ENCODE data around the gene MUC4. TPM values are rescaled to one million over a fixed set of nuclear protein-coding genes. Genes with fewer than 3 reads are reported as not detected.
A peak's percentile ranks its signal among the peaks of the same experiment; 100 is the strongest.

Gene MUC4
- total and polyA plus RNA-seq, 2 donors from 2014 or later: 0.19 TPM; not detected in 1

DNA sequence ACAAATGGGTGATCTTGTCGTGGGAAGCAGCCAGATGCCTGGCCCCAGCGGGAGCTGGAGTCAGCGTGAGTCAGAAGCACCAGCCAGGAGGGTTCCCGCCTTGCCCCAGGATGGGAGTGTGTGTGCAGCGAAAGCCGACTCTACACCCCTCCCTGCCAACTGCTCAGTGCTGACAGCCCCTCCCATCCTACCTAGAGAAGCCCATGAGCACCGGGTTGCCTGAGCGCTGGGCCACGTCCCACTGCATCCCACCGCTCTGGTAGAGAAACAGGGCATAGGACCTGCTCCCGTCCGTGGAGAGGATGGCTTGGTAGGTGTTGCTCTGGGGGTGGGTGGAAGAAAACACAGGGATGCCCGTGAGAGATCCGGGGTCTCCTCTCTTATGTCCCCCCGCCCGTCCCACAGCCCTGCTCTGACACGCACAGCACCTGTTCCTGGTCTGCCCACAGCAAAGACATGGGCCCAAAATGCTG is 42.9 kb downstream of the MUC4 start:
- no peak for FAIRE-seq
- no peaks in the 10 kb centered on the region for H3K4me1 ChIP-seq (ENCODE audit: control insufficient read depth in 2 of 3, insufficient read depth in 2 of 3, low read depth in 1 of 3, low read length in 3 of 3)
- intact Hi-C loops (cut with DNase I): no loop called here
- TF ChIP-seq, protein P1, sequence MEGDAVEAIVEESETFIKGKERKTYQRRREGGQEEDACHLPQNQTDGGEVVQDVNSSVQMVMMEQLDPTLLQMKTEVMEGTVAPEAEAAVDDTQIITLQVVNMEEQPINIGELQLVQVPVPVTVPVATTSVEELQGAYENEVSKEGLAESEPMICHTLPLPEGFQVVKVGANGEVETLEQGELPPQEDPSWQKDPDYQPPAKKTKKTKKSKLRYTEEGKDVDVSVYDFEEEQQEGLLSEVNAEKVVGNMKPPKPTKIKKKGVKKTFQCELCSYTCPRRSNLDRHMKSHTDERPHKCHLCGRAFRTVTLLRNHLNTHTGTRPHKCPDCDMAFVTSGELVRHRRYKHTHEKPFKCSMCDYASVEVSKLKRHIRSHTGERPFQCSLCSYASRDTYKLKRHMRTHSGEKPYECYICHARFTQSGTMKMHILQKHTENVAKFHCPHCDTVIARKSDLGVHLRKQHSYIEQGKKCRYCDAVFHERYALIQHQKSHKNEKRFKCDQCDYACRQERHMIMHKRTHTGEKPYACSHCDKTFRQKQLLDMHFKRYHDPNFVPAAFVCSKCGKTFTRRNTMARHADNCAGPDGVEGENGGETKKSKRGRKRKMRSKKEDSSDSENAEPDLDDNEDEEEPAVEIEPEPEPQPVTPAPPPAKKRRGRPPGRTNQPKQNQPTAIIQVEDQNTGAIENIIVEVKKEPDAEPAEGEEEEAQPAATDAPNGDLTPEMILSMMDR (IDR thresholded peaks at IDR 0.05; ENCODE audit: borderline replicate concordance, extremely low read depth, insufficient read depth): no peak
- no peak overlapping the region for H3K9ac ChIP-seq (ENCODE audit: low read length in 3 of 3)
- H3K4me3 ChIP-seq (ENCODE audit: low read length in 3 of 3): no peak overlapping the region
- peak in 1 of 5 donors; percentile 53 for DNase-seq
- H3K36me3 ChIP-seq (ENCODE audit: control insufficient read depth in 2 of 3, insufficient read depth in 3 of 3, low read length in 3 of 3): no peaks in the 10 kb centered on the region
- no peaks in the 10 kb centered on the region for H3K9me3 ChIP-seq (ENCODE audit: control insufficient read depth in 2 of 3, insufficient read depth in 1 of 3, low read length in 3 of 3)
- no peaks in the 10 kb centered on the region for H3K27me3 ChIP-seq (ENCODE audit: control insufficient read depth, insufficient read depth, low read length)
- H3K27ac ChIP-seq (ENCODE audit: low read depth in 2 of 2, low read length in 2 of 2): no peak overlapping the region

DNA sequence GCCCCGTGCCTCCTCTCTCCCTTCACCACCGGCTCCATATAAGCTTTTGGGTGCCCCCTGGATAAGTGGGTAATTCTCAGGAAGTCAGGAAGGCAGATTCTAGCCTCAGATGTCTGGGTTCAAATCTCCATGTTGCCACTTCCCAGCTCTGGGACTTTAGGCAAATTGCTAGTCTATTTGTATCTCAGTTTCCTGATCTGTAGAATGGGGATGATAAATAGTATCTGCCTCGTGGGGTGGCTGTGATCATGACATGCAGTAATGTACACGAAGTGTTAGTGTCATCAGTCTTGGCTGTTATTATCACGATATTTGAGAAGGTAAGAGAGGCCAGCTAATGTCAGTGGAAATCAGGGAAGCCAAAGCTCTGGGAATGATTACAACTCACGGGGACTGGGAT is 43.3 kb downstream of the MUC4 start:
- no peaks in the 10 kb centered on the region for H3K9me3 ChIP-seq (ENCODE audit: control insufficient read depth in 2 of 3, insufficient read depth in 1 of 3, low read length in 3 of 3)
- H3K4me1 ChIP-seq (ENCODE audit: control insufficient read depth in 2 of 3, insufficient read depth in 2 of 3, low read depth in 1 of 3, low read length in 3 of 3): no peaks in the 10 kb centered on the region
- no peak overlapping the region for H3K27ac ChIP-seq (ENCODE audit: low read depth in 2 of 2, low read length in 2 of 2)
- no peak overlapping the region for H3K9ac ChIP-seq (ENCODE audit: low read length in 3 of 3)
- H3K4me3 ChIP-seq (ENCODE audit: low read length in 3 of 3): no peak overlapping the region
- no peaks in the 10 kb centered on the region for H3K36me3 ChIP-seq (ENCODE audit: control insufficient read depth in 2 of 3, insufficient read depth in 3 of 3, low read length in 3 of 3)
- TF ChIP-seq, protein P1 (IDR thresholded peaks at IDR 0.05; ENCODE audit: borderline replicate concordance, extremely low read depth, insufficient read depth): no peak
- DNase-seq (no peak), FAIRE-seq (no peak)
- H3K27me3 ChIP-seq (ENCODE audit: control insufficient read depth, insufficient read depth, low read length): no peaks in the 10 kb centered on the region
- intact Hi-C loops (cut with DNase I): no loop called here

DNA sequence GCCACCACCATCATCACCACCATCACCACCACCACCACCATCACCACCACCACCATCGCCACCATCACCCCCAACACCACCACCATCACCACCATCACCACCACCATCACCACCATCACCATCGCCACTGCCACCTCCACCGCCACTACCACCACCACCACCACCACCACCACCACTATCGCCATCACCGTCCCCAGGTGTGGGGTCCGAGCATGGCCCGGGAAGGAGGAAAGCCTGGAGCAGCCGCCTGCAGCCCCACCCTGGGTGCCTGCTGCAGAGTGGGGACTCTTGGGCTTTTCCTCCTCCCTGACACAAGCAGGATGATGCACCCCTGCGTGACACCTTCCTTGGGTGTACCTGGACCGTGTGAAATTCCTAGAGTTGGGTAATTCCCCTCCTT is 43.9 kb downstream of the MUC4 start:
- H3K27ac ChIP-seq (ENCODE audit: low read depth in 2 of 2, low read length in 2 of 2): no peak overlapping the region
- TF ChIP-seq, protein P1 (IDR thresholded peaks at IDR 0.05; ENCODE audit: borderline replicate concordance, extremely low read depth, insufficient read depth): no peak
- no peaks in the 10 kb centered on the region for H3K9me3 ChIP-seq (ENCODE audit: control insufficient read depth in 2 of 3, insufficient read depth in 1 of 3, low read length in 3 of 3)
- H3K4me3 ChIP-seq (ENCODE audit: low read length in 3 of 3): no peak overlapping the region
- no peaks in the 10 kb centered on the region for H3K27me3 ChIP-seq (ENCODE audit: control insufficient read depth, insufficient read depth, low read length)
- no peaks in the 10 kb centered on the region for H3K36me3 ChIP-seq (ENCODE audit: control insufficient read depth in 2 of 3, insufficient read depth in 3 of 3, low read length in 3 of 3)
- no peaks in the 10 kb centered on the region for H3K4me1 ChIP-seq (ENCODE audit: control insufficient read depth in 2 of 3, insufficient read depth in 2 of 3, low read depth in 1 of 3, low read length in 3 of 3)
- peak in 1 of 5 donors; percentile 32 for DNase-seq
- FAIRE-seq: no peak
- intact Hi-C loops (cut with DNase I): no loop called here
- H3K9ac ChIP-seq (ENCODE audit: low read length in 3 of 3): no peak overlapping the region

DNA sequence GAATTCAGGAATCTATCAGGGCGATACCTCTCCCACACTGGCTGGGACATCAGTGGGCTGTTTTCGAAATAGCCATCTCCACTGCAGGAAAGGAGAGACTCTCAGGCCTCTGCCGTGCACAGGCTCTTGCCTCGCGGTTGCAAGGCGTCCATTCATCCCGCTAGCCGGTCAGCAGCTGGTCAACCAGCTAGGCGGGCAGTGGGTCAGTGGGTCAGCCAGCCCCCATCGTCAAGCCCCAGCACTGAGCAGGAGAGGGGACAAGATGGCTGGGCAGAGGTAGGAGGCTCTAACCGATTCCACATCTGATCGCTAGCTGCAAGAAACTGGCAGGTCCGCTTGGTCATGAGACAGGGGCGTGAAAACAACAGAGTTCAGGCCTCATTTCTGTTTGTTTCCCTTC is 45.1 kb downstream of the MUC4 start:
- intact Hi-C loops (cut with DNase I): no loop called here
- H3K4me3 ChIP-seq (ENCODE audit: low read length in 3 of 3): no peak overlapping the region
- FAIRE-seq (no peak), DNase-seq (peak in 1 of 5 donors; percentile 40)
- no peak overlapping the region for H3K9ac ChIP-seq (ENCODE audit: low read length in 3 of 3)
- no peak overlapping the region for H3K27ac ChIP-seq (ENCODE audit: low read depth in 2 of 2, low read length in 2 of 2)
- peaks cover 0 to 2% (median 0%) of the 10 kb centered on the region in 3 donors for H3K4me1 ChIP-seq (ENCODE audit: control insufficient read depth in 2 of 3, insufficient read depth in 2 of 3, low read depth in 1 of 3, low read length in 3 of 3)
- no peaks in the 10 kb centered on the region for H3K27me3 ChIP-seq (ENCODE audit: control insufficient read depth, insufficient read depth, low read length)
- TF ChIP-seq, protein P1 (IDR thresholded peaks at IDR 0.05; ENCODE audit: borderline replicate concordance, extremely low read depth, insufficient read depth): no peak
- H3K9me3 ChIP-seq (ENCODE audit: control insufficient read depth in 2 of 3, insufficient read depth in 1 of 3, low read length in 3 of 3): no peaks in the 10 kb centered on the region
- no peaks in the 10 kb centered on the region for H3K36me3 ChIP-seq (ENCODE audit: control insufficient read depth in 2 of 3, insufficient read depth in 3 of 3, low read length in 3 of 3)
